NCI-H2227 treated with DMSO at 0.1 percent for 48 hours (cell line): ENCODE data around the gene KCNH5.
A peak's percentile ranks its signal among the peaks of the same experiment; 100 is the strongest.

Experiments used
- DNase-seq: peaks from one replicate; lab custom pipeline; 2025; lab: John Stamatoyannopoulos, UW

KCNH5 gene

DNA sequence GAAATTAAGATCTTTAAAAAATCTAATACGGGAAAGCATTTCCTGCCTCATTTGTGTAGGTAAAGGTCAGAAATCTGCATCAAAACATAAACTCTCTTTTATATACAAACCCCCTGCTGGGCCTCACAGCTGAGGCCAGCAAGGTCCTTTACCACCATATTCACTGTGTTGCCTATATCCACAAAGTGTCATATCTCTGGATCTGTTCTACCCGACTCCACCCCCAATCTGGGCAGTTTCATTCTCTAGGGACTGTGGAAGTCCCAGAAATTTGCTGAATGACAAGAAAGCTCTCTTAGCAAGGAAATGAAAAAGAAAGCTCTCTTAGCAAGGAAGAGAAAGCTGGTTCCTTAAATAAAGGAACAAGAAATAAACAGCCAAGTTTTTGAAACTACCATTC is 301.7 kb downstream of the KCNH5 start:
- no peak for DNase-seq

DNA sequence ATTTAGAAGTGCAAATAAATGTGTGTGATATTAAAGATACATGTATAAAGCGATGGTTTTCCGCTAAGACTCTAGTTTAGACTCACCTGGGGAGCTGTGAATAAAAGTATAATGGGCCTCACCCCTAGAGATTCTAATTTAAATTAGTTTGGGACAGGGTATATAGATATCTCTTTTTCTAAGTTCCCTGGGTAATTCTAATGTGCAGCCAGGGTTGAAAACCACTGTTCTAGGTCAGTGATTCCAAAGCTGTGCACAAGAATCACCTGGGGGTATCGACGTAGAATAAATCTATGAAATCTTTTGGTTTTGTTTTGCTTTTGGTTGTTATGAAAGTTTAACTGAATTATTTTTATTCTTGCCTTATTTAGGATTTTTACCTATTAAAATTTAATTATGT is 302.1 kb downstream of the KCNH5 start:
- no peak for DNase-seq

DNA sequence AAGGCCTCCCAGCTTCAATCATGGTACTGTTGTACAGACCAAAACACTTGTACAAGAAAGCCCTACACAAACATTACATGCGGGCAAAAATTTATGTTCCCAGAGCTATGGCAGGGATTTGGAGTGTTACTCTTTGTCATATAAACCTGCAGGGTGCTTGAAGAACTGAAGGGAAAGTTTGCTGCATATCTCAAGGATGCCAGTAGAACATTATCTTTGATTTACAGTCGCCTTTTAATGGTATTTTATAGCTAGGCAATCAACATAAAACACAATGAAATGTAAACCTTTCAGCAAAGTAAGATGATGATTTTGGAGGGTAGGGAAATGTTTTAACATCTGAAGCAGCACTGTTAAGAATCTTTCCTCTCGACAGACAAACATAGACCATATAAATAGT is 305.6 kb downstream of the KCNH5 start:
- DNase-seq = no peak

DNA sequence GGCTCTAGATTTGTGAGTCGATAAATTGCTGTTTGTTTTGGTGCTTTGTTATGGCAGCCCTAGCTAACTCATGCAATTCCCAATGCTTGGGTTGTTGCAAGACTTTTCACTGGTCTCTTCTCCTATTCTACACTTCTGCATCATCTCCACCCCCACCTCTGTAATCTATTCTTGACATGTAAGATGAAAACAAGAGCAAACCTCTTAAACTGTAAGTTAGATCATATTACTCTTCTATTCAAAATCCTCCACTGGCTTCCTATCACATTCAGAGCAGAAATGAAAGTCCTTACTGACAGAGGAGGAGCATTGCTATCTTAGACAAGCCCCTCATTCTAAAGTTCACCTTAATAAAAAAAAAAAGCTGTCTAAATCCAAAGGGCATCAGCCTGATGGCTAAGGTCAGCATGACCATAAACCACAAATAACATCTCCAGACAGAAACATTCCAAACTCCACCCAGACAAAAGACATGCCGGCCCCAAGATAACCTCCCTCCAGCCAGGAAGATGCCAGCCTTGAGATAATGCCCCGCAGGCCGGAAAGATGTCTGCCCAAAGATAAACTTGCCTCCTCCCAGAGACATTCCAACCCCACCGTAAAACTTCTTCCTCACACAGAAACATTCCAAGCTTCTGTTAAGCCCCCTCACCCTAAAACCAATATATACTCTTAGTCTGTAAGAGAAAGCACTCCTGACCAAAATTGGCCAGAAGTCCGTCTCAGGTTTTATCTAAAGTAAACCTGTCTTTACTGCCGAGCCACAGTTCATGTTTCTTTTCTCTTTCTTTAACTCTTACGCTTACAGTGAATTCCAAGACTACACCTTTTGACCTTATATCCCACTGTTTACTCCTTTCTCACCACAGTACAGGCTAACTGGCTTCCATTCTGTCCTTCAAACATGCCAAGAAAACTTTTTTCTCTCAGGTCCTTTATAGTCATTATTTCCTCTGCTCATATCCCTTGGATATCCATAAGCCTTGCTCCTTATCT is 308.9 kb downstream of the KCNH5 start:
- no peak for DNase-seq

DNA sequence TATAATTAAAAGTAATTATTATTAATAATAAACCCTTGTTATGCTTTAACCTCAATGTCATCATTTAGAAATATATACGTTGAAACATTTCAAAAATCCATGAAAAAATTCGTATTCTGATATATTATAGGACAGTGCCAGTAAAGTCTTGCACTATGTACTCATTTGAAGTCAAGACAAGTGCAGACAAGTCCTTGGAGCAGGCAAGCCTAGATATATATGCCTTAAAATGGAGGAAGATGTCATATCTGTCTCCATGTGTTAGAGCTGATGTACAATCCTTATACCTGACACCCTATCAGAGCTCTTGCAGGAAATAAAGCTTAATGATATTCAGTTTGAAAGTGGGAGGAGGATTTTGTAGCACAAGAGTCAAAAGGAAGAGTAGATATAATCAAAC is 310.4 kb downstream of the KCNH5 start:
- DNase-seq = no peak

DNA sequence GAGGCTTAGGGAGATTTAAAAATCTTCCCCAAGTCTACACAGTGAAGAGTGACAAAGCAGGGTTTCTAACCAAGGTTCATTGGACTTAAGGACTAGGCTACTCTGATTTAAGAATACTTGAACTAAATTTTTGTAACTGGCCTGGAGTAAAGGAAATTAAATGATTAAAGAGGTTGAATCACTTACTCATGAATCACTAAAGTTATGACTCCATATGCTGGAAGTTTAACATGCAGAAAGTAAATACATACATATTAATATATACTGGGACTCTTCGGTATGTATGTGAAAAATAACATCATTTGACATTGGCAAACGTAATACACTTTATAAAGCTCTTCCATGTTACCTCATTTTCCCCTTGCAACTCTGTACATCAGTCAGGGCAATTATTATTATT is 322.9 kb downstream of the KCNH5 start:
- no peak for DNase-seq

DNA sequence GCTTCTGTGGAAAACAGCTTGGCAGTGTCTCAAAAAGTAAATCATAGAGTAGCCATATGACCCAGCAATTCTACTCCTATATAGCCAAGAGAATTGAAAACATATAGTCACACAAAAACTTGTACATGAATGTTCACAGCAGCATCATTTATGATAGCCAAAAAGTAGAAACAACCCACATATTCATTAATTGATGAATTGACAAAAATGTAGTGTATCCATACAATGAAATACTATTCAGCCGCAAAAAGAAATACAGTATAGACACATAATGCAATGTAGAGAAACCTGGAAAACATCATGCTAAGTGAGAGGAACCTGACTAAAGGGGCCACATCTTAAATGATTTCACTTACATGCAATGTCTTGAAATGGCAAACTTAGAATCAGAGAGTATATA is 326.6 kb downstream of the KCNH5 start:
- DNase-seq = no peak

DNA sequence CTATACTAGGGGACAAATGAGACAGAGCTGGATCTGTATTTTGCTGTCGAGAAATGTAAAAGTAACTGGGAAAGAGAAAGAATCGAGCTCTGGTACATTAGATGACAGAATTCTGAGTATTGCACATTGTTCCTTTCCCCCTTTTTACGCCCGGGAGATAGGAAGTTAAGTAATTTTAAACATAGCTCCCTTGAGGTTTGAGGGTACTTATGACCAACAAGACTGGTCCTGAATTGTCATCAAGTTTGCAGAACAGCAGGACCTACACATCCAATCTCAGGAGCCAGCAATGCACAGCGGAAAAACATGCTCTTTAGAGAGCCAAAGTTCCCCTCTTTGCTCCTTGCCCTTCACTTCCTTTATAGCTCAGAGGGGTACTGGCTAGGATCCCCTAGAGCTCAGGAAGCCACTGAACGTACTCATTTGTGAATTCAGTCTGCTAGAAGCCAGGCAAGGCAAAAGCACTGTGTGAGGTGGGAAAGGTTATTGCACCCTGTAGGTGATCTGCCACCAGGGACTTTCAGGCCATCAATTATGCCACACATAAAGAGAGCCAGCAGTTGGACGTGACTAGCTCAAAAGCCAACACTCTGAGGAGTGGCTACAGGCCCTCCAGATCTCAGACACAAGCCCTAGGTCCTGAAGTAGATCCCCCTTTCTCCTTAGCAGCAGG is 333.8 kb downstream of the KCNH5 start:
- no peak for DNase-seq

DNA sequence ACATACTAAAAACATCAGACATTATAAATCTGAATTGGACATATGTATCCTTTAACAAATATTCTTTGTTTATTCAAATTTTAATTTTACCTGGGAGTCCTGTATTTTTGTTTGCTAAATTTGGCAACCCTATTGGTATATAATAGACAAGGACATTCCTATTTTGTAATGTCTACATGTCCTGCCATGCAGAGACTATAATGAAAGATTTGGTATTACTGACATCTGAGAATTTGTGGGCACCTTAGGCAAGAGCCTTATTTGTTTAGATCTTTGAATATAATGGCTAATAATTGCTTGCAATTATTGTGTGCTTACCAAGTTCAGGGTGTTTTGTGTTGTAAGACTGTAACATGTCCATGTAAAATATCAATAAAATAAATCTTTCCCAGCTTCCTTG is 334.4 kb downstream of the KCNH5 start:
- no peak for DNase-seq

DNA sequence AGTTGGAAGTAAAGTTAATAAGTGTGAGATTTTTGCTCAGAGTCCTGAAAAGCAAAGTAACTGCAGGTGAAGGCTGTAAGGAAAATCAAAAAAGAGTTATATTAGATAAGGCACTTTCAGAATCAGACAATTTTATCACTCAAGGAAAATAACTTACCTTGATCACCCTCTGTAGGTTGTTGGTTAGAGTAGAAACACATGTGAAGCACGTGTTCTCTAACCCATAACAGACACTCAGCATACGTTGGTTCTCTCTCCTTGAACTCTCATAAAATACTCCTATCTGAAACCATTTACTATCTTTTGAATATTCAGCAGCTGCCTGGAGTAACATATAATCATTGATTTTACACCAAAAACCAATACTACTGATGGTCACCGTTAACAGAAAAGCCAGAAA is 335.5 kb downstream of the KCNH5 start:
- no peak for DNase-seq

GRCh38 chr14:62706217-62706616 is 339.0 kb downstream of the KCNH5 start:
- DNase-seq = no peak

GRCh38 chr14:62697461-62697860 is 347.8 kb downstream of the KCNH5 start:
- no peak for DNase-seq

DNA sequence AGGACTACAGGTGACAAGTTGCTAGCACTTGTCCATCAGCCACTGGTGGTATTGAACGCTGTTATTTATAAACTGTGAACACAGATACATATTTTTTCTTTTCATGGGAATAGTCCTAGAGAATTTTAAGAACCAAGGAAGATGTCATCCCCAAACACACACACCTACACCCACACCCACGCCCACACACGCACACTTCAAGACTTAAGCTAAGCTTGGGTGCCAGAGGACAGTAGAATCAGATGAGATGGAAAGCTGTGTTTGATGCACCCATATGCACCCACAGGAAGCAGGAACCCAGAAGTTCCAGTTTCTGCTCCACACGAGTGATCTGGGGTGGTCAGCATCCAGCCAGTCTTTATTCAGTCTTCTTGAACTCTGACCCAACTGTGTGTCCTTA is 348.3 kb downstream of the KCNH5 start:
- no peak for DNase-seq

GRCh38 chr14:62696331-62696924 is 348.8 kb downstream of the KCNH5 start:
- no peak for DNase-seq

DNA sequence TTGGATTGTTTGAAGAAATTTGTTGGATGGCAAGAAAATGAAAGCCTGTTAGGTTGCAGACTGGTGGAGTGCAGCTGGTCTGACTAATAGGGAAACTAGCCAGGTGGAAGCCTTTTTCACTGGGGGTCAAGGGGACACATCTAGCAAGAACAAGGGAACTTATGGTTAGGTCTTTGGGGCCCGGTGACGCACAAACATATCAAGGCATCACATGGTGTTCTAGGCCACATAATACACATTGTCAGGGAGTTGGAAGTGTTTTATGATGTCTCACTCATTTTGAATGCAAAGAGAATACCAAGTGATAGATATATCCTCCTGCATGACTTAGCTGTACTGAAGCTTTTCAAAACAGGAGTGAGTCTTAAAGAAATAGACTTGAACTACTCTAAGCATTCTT is 351.2 kb downstream of the KCNH5 start:
- no peak for DNase-seq

DNA sequence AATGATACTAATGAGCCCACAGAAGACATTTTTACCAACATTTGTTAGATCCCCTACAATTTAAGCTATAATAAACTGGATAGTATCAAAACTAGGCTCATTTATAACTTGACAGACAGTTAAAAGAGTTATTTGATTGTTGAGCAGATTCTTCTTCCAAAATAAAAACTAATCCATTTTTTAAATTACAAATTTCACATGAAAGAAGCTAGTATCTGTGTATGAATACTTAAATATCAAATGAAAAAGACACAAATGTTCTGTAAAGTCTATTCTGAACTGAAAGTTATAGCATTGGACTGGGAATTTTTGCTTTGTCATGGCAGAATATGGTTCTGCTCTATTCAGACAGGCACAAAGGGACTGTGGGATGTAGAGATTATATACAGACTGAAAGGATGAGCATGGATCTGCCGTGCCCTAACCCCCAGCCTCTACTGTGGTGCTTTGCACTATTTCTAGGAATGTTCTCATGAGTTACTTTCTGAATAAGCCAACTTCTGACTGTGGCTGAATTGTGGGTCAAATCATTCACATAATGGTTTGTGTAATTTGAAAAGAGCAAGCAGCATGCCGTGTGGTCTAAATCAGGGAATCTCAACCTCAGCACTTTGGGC is 352.7 kb downstream of the KCNH5 start:
- DNase-seq = no peak

DNA sequence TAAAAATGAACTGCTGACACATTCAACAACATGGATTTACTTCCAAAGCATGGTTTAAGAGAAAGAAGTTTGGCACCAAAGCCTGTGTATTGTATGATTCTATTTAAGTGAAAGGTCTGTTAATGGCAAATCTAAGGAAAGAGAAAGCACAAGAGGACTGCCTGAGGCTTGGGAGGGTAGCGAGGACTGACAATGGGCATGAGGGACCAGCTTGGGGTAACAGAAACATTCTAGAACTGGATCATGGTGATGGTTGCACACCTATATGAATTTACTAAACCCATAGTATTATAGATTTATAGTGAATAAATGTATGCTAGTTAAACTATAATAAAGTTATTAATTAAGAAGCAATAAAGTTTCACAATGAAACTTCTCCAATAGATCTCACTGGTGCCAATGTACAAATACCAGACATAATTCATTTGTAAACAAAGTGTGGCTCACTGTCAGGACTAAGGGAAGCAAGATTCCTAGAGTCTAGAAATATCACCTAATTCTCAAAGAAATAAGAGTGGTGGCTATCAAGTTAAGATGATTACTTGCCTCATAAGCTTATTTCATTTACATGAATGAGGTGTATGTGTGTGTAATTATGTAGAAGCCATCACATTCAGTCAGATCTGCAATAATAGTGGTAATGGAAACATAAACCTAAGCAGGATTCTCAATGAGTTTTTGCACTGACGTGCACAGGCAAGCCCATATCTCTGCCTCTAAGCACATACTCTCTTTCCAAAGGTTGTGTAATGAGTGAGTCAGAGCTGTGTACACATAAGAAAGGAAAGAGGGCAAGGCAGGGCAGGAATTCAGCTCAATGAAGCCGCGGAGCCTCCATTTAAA is 353.4 kb downstream of the KCNH5 start:
- peak; percentile 17 for DNase-seq

- DNase-seq = no peak
Observed at GRCh38 chr14:62689733-62690132, 355.5 kb downstream of the KCNH5 start.

GRCh38 chr14:62687818-62688217 is 357.4 kb downstream of the KCNH5 start:
- DNase-seq = no peak

DNA sequence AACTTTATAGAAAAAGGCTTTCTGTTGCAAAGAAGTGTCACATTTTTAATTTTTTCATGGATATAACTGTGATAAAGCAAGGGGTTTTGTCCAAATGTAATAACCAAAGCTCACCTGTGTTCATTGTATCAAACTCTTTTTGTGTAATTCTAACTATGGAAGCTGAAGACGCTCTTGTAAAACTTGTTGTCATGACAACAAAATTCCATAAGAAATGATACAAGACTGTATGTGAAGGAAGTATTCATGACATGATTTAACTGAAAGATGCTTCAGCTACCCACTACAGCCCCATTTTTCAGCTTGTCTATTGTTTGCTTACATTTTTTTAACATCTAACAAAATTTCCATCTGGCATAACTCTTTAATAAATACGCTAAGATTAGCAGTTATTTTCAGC is 360.9 kb downstream of the KCNH5 start:
- no peak for DNase-seq

DNA sequence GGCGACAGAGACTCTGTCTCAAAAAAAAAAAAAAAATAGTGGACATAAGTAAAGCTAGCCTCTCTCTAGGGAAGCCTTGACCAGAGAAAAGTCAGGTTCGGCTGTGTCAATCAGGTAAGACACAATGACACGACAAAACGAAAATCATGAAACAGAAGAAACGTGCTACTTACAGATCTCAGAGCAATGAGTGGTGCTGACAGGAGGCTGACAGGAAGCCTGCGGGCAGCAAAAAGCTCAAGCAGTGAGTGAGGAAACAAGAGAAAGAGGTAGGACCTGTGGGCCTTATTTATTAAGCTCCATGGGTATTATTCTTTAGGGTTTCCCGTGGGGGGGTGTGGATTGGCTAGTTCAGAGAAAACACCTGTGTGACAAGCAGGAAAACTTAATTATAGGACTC is 363.1 kb downstream of the KCNH5 start:
- DNase-seq = no peak
